ACC112 (cell line): ENCODE measurements around the gene CATSPER4.

Experiments used
- H2AFZ ChIP-seq: fragments of 200-600 bp; sonication (generic); one replicate; pipeline ENCODE4 v1.6.0; 2017; ENCODE audit warnings: antibody characterized with exemption, low read length; ENCODE audit not compliant: unreplicated experiment
- H3K27ac ChIP-seq: fragments of 200-600 bp; sonication (generic); 2 replicates; pipeline ENCODE4 v1.5.1; 2014; ENCODE audit warnings: low read depth, mild to moderate bottlenecking, antibody characterized with exemption, low read length, moderate library complexity
- H3K27me3 ChIP-seq: fragments of 200-600 bp; sonication (generic); 2 replicates; pipeline ENCODE4 v1.6.1; 2014; ENCODE audit warnings: mild to moderate bottlenecking, antibody characterized with exemption, low read length, moderate library complexity, mixed read lengths; ENCODE audit not compliant: insufficient read depth
- H3K36me3 ChIP-seq: fragments of 200-600 bp; sonication (generic); 2 replicates; pipeline ENCODE4 v1.6.1; 2016; ENCODE audit warnings: mild to moderate bottlenecking, antibody characterized with exemption, low read length, moderate library complexity, mixed read lengths; ENCODE audit not compliant: insufficient read depth
- H3K4me1 ChIP-seq: fragments of 200-600 bp; sonication (generic); one replicate; pipeline ENCODE4 v1.6.1; 2016; ENCODE audit warnings: low read length, mixed read lengths; ENCODE audit not compliant: insufficient read depth, unreplicated experiment, control insufficient read depth
- H3K4me3 ChIP-seq: fragments of 200-600 bp; sonication (generic); 2 replicates; pipeline ENCODE4 v1.5.1; 2014; ENCODE audit warnings: mild to moderate bottlenecking, low read depth, low read length
- H3K79me2 ChIP-seq: fragments of 200-600 bp; sonication (generic); one replicate; pipeline ENCODE4 v1.6.0; 2016; ENCODE audit warnings: low read length; ENCODE audit not compliant: control insufficient read depth, unreplicated experiment, insufficient read depth

CATSPER4 gene

GRCh38 chr1:26197301-26197700 is 6.9 kb downstream of the CATSPER4 start:
- Histone ChIP-seq H3K27me3 (no peaks in the 10 kb centered on the region), H3K4me1 (no peaks in the 10 kb centered on the region)

GRCh38 chr1:26197813-26198212 is 7.4 kb downstream of the CATSPER4 start:
- Histone ChIP-seq H3K79me2 (no peaks in the 10 kb centered on the region), H3K27me3 (0 out of 2 replicates have a peak, but pooled peaks cover 5% of the 10 kb centered on the region), H3K4me1 (no peaks in the 10 kb centered on the region), H3K27ac (no peak overlapping the region), H3K4me3 (no peak overlapping the region), H2AFZ (no peak overlapping the region), H3K36me3 (no peaks in the 10 kb centered on the region)

More at GRCh38 chr1:26197301-26197700, 6.9 kb downstream of the CATSPER4 start:
- Histone ChIP-seq H3K79me2 (no peaks in the 10 kb centered on the region), H3K36me3 (no peaks in the 10 kb centered on the region), H3K4me3 (no peak overlapping the region), H2AFZ (no peak overlapping the region), H3K27ac (no peak overlapping the region)

GRCh38 chr1:26200413-26200812 is 10.0 kb downstream of the CATSPER4 start:
- Histone ChIP-seq H3K27ac (no peak overlapping the region), H3K4me3 (no peak overlapping the region), H3K27me3 (peaks cover 17% of the 10 kb centered on the region), H3K36me3 (no peaks in the 10 kb centered on the region), H2AFZ (no peak overlapping the region), H3K4me1 (no peaks in the 10 kb centered on the region), H3K79me2 (no peaks in the 10 kb centered on the region)

GRCh38 chr1:26203642-26204318 is 13.4 kb downstream of the CATSPER4 start:
- H2AFZ ChIP-seq, result no peak overlapping the region
- H3K27ac ChIP-seq, result no peak overlapping the region
- no peaks in the 10 kb centered on the region for H3K4me1 ChIP-seq
- H3K27me3 ChIP-seq, result peaks cover 17% of the 10 kb centered on the region
- H3K79me2 ChIP-seq, result no peaks in the 10 kb centered on the region
- no peak overlapping the region for H3K4me3 ChIP-seq
- H3K36me3 ChIP-seq, result no peaks in the 10 kb centered on the region

GRCh38 chr1:26210147-26210870 is 19.9 kb downstream of the CATSPER4 start:
- Histone ChIP-seq H3K4me1 (no peaks in the 10 kb centered on the region), H2AFZ (no peak overlapping the region), H3K36me3 (no peaks in the 10 kb centered on the region), H3K79me2 (no peaks in the 10 kb centered on the region), H3K4me3 (no peak overlapping the region), H3K27ac (no peak overlapping the region), H3K27me3 (peaks cover 12% of the 10 kb centered on the region)

- Histone ChIP-seq H3K79me2 (no peaks in the 10 kb centered on the region), H3K4me1 (no peaks in the 10 kb centered on the region), H2AFZ (no peak overlapping the region), H3K36me3 (no peaks in the 10 kb centered on the region), H3K4me3 (no peak overlapping the region), H3K27me3 (peaks cover 15% of the 10 kb centered on the region), H3K27ac (no peak overlapping the region)
These were observed 22.3 kb downstream of the CATSPER4 start for GRCh38 chr1:26212726-26213125.

GRCh38 chr1:26213335-26213905 is 23.0 kb downstream of the CATSPER4 start:
- no peaks in the 10 kb centered on the region for H3K79me2 ChIP-seq
- no peak overlapping the region for H3K27ac ChIP-seq

GRCh38 chr1:26215246-26215645 is 24.8 kb downstream of the CATSPER4 start:
- H3K27ac ChIP-seq, result no peak overlapping the region
- peaks cover 7% of the 10 kb centered on the region; the same call in 1 of the 2 replicates for H3K27me3 ChIP-seq
- H3K36me3 ChIP-seq, result no peaks in the 10 kb centered on the region
- no peak overlapping the region for H2AFZ ChIP-seq
- no peaks in the 10 kb centered on the region for H3K79me2 ChIP-seq
- H3K4me1 ChIP-seq, result no peaks in the 10 kb centered on the region
- no peak overlapping the region for H3K4me3 ChIP-seq

More at GRCh38 chr1:26213335-26213905, 23.0 kb downstream of the CATSPER4 start:
- Histone ChIP-seq H2AFZ (no peak overlapping the region), H3K27me3 (peaks cover 15% of the 10 kb centered on the region; the same call in 1 of the 2 replicates), H3K4me3 (no peak overlapping the region), H3K36me3 (no peaks in the 10 kb centered on the region), H3K4me1 (no peaks in the 10 kb centered on the region)

- Histone ChIP-seq H2AFZ (no peak overlapping the region), H3K4me1 (no peaks in the 10 kb centered on the region), H3K27me3 (0 out of 2 replicates have a peak, but pooled peaks cover 4% of the 10 kb centered on the region), H3K4me3 (no peak overlapping the region), H3K27ac (no peak overlapping the region), H3K36me3 (no peaks in the 10 kb centered on the region), H3K79me2 (no peaks in the 10 kb centered on the region)
These were observed 28.6 kb downstream of the CATSPER4 start for GRCh38 chr1:26218906-26219494.

GRCh38 chr1:26220199-26220912 is 30.0 kb downstream of the CATSPER4 start:
- Histone ChIP-seq H3K27ac (no peak overlapping the region), H3K79me2 (no peaks in the 10 kb centered on the region), H3K27me3 (0 out of 2 replicates have a peak, but pooled peaks cover 4% of the 10 kb centered on the region), H3K4me3 (no peak overlapping the region), H3K4me1 (no peaks in the 10 kb centered on the region), H3K36me3 (no peaks in the 10 kb centered on the region), H2AFZ (no peak overlapping the region)
